ENCODE measurements around the gene MALL. TPM values are rescaled to one million over a fixed set of nuclear protein-coding genes. Genes with fewer than 3 reads are reported as not detected.
"Not testable (repeated sequence)": the region's sequence is repeated elsewhere in the genome, so short reads cannot be mapped to it uniquely, and the experiment has no call there.

MALL gene
- total and polyA plus RNA-seq, 2 experiments from 2014 or later: 5.9 to 9.3 TPM

DNA sequence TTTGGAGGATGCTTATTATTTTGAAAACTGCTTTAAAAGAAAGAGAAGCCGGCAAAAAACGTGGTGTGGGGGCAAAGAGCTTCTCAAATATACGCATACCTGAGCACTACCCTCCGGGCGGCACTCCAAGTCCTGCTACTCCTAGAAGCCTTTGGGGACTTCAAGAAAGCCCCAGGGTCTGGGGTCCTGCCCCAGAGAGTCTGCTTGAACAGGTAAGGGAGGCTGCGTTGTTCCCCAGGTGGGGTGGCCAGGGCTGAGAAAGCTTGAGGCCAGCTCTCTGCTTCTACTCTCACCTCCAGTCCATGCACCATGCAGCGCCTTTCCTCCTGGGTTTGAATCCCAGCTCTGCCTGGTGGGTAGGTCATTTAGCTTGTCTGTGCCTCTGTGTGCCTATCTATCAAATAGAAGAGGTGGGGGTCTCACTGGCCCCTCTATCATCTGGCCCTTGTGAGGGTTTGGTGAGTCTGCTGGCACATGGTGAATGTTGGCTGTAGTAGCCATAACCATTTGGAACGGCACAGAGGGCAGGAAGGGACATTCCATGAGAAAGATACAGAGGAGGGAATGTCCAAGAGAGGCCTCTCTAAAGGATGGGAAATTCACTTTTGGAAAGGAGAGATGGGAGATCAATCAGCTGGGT lies 19.5 kb downstream of the MALL start (continued):
- no peak for TF ChIP-seq ZNF462 (CRISPR knock-in tag; IDR thresholded peaks at IDR 0.05)
- TF ChIP-seq ZNF331 (CRISPR knock-in tag; IDR thresholded peaks at IDR 0.05; ENCODE audit: low read depth): no peak
- TF ChIP-seq EZH2 (IDR thresholded peaks at IDR 0.05; ENCODE audit: low read depth, unreplicated experiment): no peak
- no peak for TF ChIP-seq EZH2phosphoT487 (IDR thresholded peaks at IDR 0.05; ENCODE audit: unreplicated experiment)
- no peak for TF ChIP-seq JUNB (IDR thresholded peaks at IDR 0.05; ENCODE audit: unreplicated experiment)
- no peak for TF ChIP-seq CTCF (conservative IDR thresholded peaks at IDR 0.05; ENCODE audit: low read depth in 2 of 2)
- TF ChIP-seq ETS1 (IDR thresholded peaks at IDR 0.05): no peak
- TF ChIP-seq ZNF114 (CRISPR knock-in tag; IDR thresholded peaks at IDR 0.05): no peak
- TF ChIP-seq CREB1 (CRISPR knock-in tag; IDR thresholded peaks at IDR 0.05; ENCODE audit: low read depth): no peak
- no peak for TF ChIP-seq POLR2AphosphoS5 (IDR thresholded peaks at IDR 0.05; ENCODE audit: low read depth)

DNA sequence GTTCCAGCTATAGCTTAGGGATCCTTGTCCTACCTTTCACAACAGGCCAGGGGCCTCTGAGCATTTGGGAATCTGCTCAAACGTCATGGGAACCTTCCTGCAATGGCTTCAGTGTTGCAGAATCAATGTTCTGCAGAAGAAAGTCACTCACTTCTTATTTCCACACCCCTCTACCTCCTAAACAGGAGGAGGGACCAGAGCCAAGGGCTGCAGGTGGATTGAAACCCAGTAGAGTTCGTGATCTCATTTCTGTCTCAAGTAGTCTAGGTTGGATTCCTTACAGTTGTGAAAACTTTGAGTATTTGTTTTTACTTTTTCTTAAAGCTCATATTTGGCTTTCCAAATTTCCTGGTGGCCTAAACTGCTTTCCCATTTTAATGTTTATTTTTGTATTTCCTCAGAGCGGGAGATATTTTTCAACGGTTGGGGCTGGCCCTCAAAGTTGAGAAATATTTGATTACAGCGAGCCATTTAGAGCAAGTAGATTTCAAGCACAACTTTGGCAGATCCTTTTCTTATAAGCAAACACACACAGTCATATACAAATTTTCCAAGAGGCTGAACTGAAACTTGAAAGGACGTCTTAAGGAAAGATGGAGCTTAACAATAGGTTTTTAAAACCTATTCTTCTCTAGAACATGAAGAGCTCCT lies 20.6 kb downstream of the MALL start:
- H4K20me1 ChIP-seq (replicated peaks; ENCODE audit: insufficient read depth); H3K27ac Mint-ChIP-seq; H3F3A ChIP-seq (replicated peaks; ENCODE audit: low read depth); H3K27me3 Mint-ChIP-seq (ENCODE audit: insufficient read depth, low read depth, poor library complexity); H3K4me1 ChIP-seq (ENCODE audit: insufficient read depth); H3K4me2 ChIP-seq; H3K4me3 ChIP-seq; ATAC-seq; H2AFZ ChIP-seq; H3K36me3 Mint-ChIP-seq (ENCODE audit: low read depth); H3K4me3 Mint-ChIP-seq; DNase-seq (ENCODE audit: low spot score); H3K79me2 ChIP-seq (replicated peaks; ENCODE audit: insufficient read depth); H3K27me3 ChIP-seq (ENCODE audit: insufficient read depth); H3K9me3 Mint-ChIP-seq; H3K4me1 Mint-ChIP-seq; H3K9me2 ChIP-seq (ENCODE audit: insufficient read depth); H3K27ac ChIP-seq (ENCODE audit: low read depth); H3K36me3 ChIP-seq (ENCODE audit: insufficient read depth): not testable (repeated sequence)

DNA sequence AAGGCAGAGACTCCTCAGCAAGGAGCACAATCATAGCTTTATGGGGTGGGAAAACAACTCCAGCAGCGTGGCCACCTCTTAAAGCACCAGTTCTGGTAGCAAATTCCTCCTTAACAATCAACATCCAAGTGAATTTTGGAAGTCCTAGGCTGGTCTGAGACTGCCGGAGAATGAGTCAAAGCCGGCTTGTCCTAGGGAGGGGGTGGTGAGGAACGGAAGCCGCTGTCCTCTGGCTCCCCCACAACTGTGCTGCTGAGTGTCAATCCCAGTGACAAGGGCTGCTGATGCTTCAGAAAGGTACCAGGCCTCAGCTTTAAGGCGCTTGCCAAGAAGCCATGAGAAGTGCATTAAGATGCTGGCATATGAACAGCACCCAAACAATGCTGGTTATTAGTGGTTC lies 21.7 kb downstream of the MALL start:
- H3K4me3 ChIP-seq; ATAC-seq; H3K4me1 Mint-ChIP-seq; H3K27ac Mint-ChIP-seq; H2AFZ ChIP-seq; H3K36me3 ChIP-seq (ENCODE audit: insufficient read depth); H3K27ac ChIP-seq (ENCODE audit: low read depth); DNase-seq (ENCODE audit: low spot score); H3K4me1 ChIP-seq (ENCODE audit: insufficient read depth); H3K79me2 ChIP-seq (replicated peaks; ENCODE audit: insufficient read depth); H3F3A ChIP-seq (replicated peaks; ENCODE audit: low read depth); H3K27me3 Mint-ChIP-seq (ENCODE audit: insufficient read depth, low read depth, poor library complexity); H3K27me3 ChIP-seq (ENCODE audit: insufficient read depth); H4K20me1 ChIP-seq (replicated peaks; ENCODE audit: insufficient read depth); H3K4me3 Mint-ChIP-seq; H3K36me3 Mint-ChIP-seq (ENCODE audit: low read depth); H3K4me2 ChIP-seq; H3K9me3 Mint-ChIP-seq; H3K9me2 ChIP-seq (ENCODE audit: insufficient read depth): not testable (repeated sequence)

Measured in GM23338 (cell line).